Hepatocyte (in vitro differentiated cells): ENCODE results near the gene SCARF1. TPM values are rescaled to one million over a fixed set of nuclear protein-coding genes. Genes with fewer than 3 reads are reported as not detected.

ENCODE experiments used
- DNase-seq: peaks from one replicate; pipeline ENCODE4 v3.0.0-alpha.2; 2016; ENCODE audit warnings: low spot score
- H2AFZ ChIP-seq: fragments of 200-600 bp; sonication (generic); 2 replicates; pipeline ENCODE4 v1.6.0; 2016; ENCODE audit warnings: antibody characterized with exemption, mild to moderate bottlenecking
- H3K27ac ChIP-seq: fragments of 200-600 bp; sonication (generic); 2 replicates; pipeline ENCODE4 v1.5.1; 2016; ENCODE audit warnings: mild to moderate bottlenecking
- H3K27me3 ChIP-seq: fragments of 200-600 bp; sonication (generic); 2 replicates; pipeline ENCODE4 v1.6.1; 2016
- H3K36me3 ChIP-seq: fragments of 200-600 bp; sonication (generic); replicated peaks from 2 replicates; pipeline ENCODE4 v1.5.1; 2016; ENCODE audit warnings: low read depth; ENCODE audit not compliant: insufficient read depth
- H3K4me1 ChIP-seq: fragments of 200-600 bp; sonication (generic); 2 replicates; pipeline ENCODE4 v1.5.1; 2016; ENCODE audit warnings: mild to moderate bottlenecking, moderate library complexity; ENCODE audit not compliant: insufficient read depth
- H3K4me2 ChIP-seq: fragments of 200-600 bp; sonication (generic); 2 replicates; pipeline ENCODE4 v1.6.0; 2016
- H3K4me3 ChIP-seq: fragments of 200-600 bp; sonication (generic); 2 replicates; pipeline ENCODE4 v1.5.1; 2016; ENCODE audit warnings: mild to moderate bottlenecking
- H3K79me2 ChIP-seq: fragments of 200-600 bp; sonication (generic); 2 replicates; pipeline ENCODE4 v1.6.0; 2017; ENCODE audit warnings: mild to moderate bottlenecking
- H3K9me2 ChIP-seq: fragments of 200-600 bp; sonication (generic); replicated peaks from 2 replicates; pipeline ENCODE4 v1.6.0; 2017; ENCODE audit warnings: mild to moderate bottlenecking; ENCODE audit not compliant: insufficient read depth
- H3K9me3 ChIP-seq: fragments of 200-600 bp; sonication (generic); 2 replicates; pipeline ENCODE4 v1.5.1; 2016; ENCODE audit warnings: low read depth, mild to moderate bottlenecking
- H4K20me1 ChIP-seq: fragments of 200-600 bp; sonication (generic); 2 replicates; pipeline ENCODE4 v1.6.0; 2016; ENCODE audit warnings: mild to moderate bottlenecking; ENCODE audit not compliant: insufficient read depth, poor library complexity, severe bottlenecking
- EZH2 ChIP-seq: fragments of 200-600 bp; sonication (generic); IDR thresholded peaks from 2 replicates; pipeline ENCODE4 v1.6.1; 2016; ENCODE audit warnings: antibody characterized with exemption, mild to moderate bottlenecking, borderline replicate concordance
- EZH2phosphoT487 ChIP-seq: fragments of 200-600 bp; sonication (generic); IDR thresholded peaks from one replicate; pipeline ENCODE4 v1.6.1; 2018; ENCODE audit warnings: antibody characterized with exemption, mild to moderate bottlenecking, low read depth, moderate library complexity; ENCODE audit not compliant: unreplicated experiment, severe bottlenecking
- WGBS: methylation state at CpG from one replicate; pipeline ENCODE4 v1.1.6; 2016; ENCODE audit warnings: low lambda C conversion rate; ENCODE audit errors: missing lambda C conversion rate; 5-methylcytosine and 5-hydroxymethylcytosine counted together
- polyA plus RNA-seq: library from polyadenylated mRNA; unstranded; fragments of >200 nt; fragmentation: Nextera tagmentation; extraction: Ambion mirVana; gene quantifications from 2 replicates; pipeline ENCODE4 v1.2.1, GENCODE V29; 2016
- total RNA-seq: library from RNA; depleted of rRNA; stranded (reverse); fragments of >200 nt; gene quantifications from 2 replicates; pipeline ENCODE4 v1.2.3, GENCODE V29; 2014
- TF ChIP-seq, protein P1 (sequence below): fragments of 200-600 bp; sonication (generic); IDR thresholded peaks from 2 replicates; pipeline ENCODE4 v1.5.1; 2016; ENCODE audit warnings: antibody characterized with exemption, mild to moderate bottlenecking; ENCODE audit not compliant: poor library complexity

SCARF1 gene
- total and polyA plus RNA-seq, 2 experiments from 2014 or later, result 0.93 to 2.0 TPM

DNA sequence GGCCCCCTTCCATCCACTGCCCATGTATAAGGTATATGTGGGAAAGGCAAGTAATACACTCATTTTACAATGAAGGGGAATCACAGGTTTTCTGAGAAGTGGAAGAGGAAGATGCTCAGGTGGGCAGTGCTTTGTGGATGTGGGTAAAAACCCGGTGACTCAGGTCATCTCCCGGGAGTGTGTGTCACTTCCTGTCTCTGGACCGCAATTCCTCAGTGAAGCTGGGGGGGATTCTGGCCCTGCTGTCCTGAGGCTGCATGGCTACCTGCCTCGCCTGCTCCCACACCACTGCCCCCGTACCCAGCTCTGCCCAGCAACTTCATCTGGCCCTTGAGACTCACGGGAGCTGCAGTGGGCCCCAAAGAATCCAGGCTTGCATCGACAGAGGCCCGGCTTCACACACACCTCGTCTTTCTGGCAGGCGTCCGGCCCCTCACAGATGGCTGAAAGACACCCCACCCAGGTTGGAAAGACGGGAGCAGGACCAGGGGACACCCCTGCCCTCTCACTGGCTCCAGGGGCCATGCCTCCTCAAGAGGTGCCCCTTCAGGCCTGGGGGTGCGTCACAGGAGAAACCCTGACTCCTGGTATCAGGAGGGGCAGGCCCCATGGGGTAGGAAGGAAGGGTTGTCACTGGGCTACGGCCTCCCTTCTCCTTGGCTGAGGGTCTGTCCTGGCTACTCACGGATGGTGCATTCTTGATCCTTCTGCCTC is 882 bp downstream of the SCARF1 start:
- Histone ChIP-seq H3K9me3 (no peaks in the 10 kb centered on the region), H2AFZ (no peak overlapping the region), H3K4me1 (peaks cover 17% of the 10 kb centered on the region), H3K9me2 (no peaks in the 10 kb centered on the region), H3K27ac (no peak overlapping the region), H3K27me3 (no peaks in the 10 kb centered on the region), H3K36me3 (no peaks in the 10 kb centered on the region), H3K4me3 (no peak overlapping the region), H3K79me2 (no peaks in the 10 kb centered on the region), H3K4me2 (no peak overlapping the region), H4K20me1 (no peaks in the 10 kb centered on the region)
- 77% methylated on average over 15 of the region's 15 CpGs for WGBS
- no peak for DNase-seq
- TF ChIP-seq, protein P1, sequence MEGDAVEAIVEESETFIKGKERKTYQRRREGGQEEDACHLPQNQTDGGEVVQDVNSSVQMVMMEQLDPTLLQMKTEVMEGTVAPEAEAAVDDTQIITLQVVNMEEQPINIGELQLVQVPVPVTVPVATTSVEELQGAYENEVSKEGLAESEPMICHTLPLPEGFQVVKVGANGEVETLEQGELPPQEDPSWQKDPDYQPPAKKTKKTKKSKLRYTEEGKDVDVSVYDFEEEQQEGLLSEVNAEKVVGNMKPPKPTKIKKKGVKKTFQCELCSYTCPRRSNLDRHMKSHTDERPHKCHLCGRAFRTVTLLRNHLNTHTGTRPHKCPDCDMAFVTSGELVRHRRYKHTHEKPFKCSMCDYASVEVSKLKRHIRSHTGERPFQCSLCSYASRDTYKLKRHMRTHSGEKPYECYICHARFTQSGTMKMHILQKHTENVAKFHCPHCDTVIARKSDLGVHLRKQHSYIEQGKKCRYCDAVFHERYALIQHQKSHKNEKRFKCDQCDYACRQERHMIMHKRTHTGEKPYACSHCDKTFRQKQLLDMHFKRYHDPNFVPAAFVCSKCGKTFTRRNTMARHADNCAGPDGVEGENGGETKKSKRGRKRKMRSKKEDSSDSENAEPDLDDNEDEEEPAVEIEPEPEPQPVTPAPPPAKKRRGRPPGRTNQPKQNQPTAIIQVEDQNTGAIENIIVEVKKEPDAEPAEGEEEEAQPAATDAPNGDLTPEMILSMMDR, result no peak
- no peak for TF ChIP-seq EZH2
- no peak for TF ChIP-seq EZH2phosphoT487

DNA sequence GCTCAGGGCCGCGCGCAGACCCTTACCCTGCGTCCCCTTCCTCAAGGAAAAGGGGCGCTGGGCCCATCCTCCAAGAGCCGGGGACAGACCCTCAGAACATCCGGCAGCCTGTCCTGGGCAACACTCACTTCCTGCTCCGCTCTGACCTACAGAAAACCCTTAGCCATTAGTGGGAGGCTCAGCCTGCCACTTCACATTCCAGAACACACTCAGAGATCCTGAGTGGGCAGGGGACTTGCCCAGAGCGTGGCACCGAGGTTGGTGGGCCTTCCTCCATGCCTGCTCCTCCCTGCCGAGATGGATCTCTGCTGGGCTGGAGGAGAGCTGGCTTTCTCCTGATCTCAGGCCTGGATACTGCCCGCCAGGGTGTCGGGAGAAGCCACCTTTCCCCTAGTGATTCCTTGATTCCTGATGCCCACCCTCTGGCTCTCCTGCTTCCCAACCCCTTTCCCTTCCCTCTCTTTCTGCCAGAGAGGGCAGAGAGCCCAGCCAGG is 1.5 kb downstream of the SCARF1 start:
- H3K4me3 ChIP-seq, result no peak overlapping the region
- no peaks in the 10 kb centered on the region for H3K79me2 ChIP-seq
- no peak for DNase-seq
- WGBS, result 68% methylated on average over 9 of the region's 13 CpGs
- H3K27me3 ChIP-seq, result no peaks in the 10 kb centered on the region
- no peaks in the 10 kb centered on the region for H3K36me3 ChIP-seq
- peak overlapping the region; percentile 91 for H3K4me2 ChIP-seq
- H3K9me3 ChIP-seq, result no peaks in the 10 kb centered on the region
- H3K9me2 ChIP-seq, result no peaks in the 10 kb centered on the region
- H3K4me1 ChIP-seq, result peaks cover 16% of the 10 kb centered on the region
- no peaks in the 10 kb centered on the region for H4K20me1 ChIP-seq
- H3K27ac ChIP-seq, result no peak overlapping the region
- no peak for TF ChIP-seq EZH2
- TF ChIP-seq, protein P1, result no peak
- no peak for TF ChIP-seq EZH2phosphoT487
- H2AFZ ChIP-seq, result no peak overlapping the region

DNA sequence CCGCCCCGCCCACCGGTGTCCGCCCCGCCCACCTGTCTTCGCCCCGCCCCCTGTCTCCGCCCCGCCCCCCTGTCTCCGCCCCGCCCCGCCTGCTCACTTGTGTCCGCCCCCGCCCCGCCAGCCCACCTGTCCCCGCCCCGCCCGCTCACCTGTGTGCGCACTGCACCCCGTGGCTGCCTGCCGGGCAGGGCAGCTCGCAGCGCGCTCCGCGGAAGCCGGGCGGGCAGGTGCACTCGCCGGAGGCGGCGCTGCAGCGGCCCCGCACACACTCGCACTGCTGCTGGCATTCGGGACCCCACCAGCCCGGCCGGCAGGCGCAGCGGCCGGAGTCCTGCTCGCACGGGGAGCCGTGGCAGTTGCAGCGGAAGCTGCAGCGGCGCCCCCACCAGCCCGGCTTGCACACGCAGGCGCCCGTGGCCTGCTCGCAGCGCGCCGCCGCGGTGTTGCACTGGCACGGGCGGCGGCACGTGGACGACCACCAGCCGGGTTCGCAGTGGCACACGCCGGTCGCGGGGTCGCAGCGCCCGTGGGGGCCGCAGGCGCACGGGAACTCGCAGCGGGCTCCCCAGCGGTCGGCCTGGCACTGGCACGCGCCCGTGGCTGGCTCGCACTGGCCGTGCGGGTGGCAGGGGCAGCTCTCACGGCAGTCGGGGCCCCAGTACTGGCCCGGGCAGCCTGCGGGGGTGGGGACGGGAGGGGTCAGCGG is 2.1 kb downstream of the SCARF1 start:
- Histone ChIP-seq H3K9me2 (no peaks in the 10 kb centered on the region), H3K79me2 (no peaks in the 10 kb centered on the region), H2AFZ (no peak overlapping the region), H4K20me1 (no peaks in the 10 kb centered on the region), H3K4me2 (peak overlapping the region; percentile 91), H3K9me3 (no peaks in the 10 kb centered on the region), H3K36me3 (no peaks in the 10 kb centered on the region), H3K27ac (no peak overlapping the region), H3K4me3 (peak overlapping the region; percentile 36), H3K4me1 (peaks cover 13% of the 10 kb centered on the region), H3K27me3 (no peaks in the 10 kb centered on the region)
- TF ChIP-seq EZH2, result no peak
- TF ChIP-seq, protein P1, result peak; percentile 27
- no peak for TF ChIP-seq EZH2phosphoT487
- WGBS, result 3% methylated on average over 67 of the region's 90 CpGs
- peak; percentile 92 for DNase-seq
